Kidney epithelial cell (primary cell): ENCODE results near the gene OBSCN. TPM values are rescaled to one million over a fixed set of nuclear protein-coding genes. Genes with fewer than 3 reads are reported as not detected.

Experiments used
- DNase-seq: peaks from one replicate; pipeline ENCODE4 v3.0.0-alpha.2; 2010; ENCODE audit warnings: low read depth
- H3K27me3 ChIP-seq: 2 replicates; pipeline ENCODE4 v1.6.0; 2011; ENCODE audit warnings: low read length; ENCODE audit not compliant: control insufficient read depth, insufficient read depth
- H3K36me3 ChIP-seq: 2 replicates; pipeline ENCODE4 v1.5.1; 2011; ENCODE audit warnings: low read length; ENCODE audit not compliant: control insufficient read depth, insufficient read depth
- H3K4me3 ChIP-seq: 2 replicates; pipeline ENCODE4 v1.5.1; 2011; ENCODE audit warnings: low read depth, mild to moderate bottlenecking, control low read depth, low read length
- total RNA-seq: library from RNA; depleted of rRNA; stranded (reverse); fragments of >200 nt; gene quantifications from 2 replicates; pipeline ENCODE4 v1.2.3, GENCODE V29; 2015
- TF ChIP-seq, protein P1 (sequence below): IDR thresholded peaks from 2 replicates; pipeline ENCODE4 v1.5.1; 2011; ENCODE audit warnings: mild to moderate bottlenecking, moderate library complexity, low read length, control low read depth, inconsistent platforms; ENCODE audit not compliant: insufficient read depth, poor library complexity, severe bottlenecking

The OBSCN gene
- total RNA-seq, 1 donor from 2014 or later: 13.5 TPM

DNA sequence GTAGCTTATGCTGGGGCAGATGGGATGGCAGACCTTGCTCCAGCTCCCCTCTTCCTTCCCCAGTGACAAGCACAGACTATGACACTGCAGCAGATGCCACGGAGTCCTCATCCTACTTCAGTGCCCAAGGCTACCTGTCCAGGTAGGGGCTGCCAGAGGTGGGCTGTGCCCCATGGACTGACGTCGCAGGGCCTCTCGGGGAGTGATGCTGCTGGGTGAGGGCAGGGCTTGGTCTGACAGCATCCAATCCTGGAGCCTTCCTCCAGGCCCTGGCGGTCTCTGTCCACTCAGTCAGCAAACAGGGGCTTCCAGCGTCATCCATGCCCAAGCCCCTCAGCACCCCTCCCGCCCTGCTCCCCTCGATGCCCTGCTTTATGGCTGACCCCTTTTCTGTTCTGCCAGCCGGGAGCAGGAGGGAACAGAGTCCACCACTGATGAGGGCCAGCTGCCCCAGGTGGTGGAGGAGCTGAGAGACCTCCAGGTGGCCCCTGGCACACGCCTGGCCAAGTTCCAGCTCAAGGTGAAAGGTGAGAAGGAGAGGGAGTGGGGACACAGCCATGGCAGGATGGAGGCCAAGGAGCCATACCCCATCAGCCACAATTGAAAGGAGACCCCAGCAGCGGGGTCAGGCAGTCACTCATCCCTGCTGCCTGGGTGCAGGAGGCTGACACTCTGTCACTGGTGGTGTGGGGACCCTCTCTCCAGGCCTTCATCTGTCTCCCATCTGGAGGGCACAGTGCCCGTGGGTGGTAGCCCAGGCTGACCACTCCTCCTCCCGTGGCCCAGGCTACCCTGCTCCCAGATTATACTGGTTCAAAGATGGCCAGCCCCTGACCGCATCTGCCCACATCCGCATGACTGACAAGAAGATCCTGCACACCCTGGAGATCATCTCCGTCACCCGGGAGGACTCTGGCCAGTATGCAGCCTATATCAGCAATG, 125.2 kb downstream of the OBSCN start:
- no peak overlapping the region for H3K4me3 ChIP-seq
- H3K27me3 ChIP-seq: no peaks in the 10 kb centered on the region
- DNase-seq: no peak
- H3K36me3 ChIP-seq: no peaks in the 10 kb centered on the region
- TF ChIP-seq, protein P1, sequence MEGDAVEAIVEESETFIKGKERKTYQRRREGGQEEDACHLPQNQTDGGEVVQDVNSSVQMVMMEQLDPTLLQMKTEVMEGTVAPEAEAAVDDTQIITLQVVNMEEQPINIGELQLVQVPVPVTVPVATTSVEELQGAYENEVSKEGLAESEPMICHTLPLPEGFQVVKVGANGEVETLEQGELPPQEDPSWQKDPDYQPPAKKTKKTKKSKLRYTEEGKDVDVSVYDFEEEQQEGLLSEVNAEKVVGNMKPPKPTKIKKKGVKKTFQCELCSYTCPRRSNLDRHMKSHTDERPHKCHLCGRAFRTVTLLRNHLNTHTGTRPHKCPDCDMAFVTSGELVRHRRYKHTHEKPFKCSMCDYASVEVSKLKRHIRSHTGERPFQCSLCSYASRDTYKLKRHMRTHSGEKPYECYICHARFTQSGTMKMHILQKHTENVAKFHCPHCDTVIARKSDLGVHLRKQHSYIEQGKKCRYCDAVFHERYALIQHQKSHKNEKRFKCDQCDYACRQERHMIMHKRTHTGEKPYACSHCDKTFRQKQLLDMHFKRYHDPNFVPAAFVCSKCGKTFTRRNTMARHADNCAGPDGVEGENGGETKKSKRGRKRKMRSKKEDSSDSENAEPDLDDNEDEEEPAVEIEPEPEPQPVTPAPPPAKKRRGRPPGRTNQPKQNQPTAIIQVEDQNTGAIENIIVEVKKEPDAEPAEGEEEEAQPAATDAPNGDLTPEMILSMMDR: no peak

DNA sequence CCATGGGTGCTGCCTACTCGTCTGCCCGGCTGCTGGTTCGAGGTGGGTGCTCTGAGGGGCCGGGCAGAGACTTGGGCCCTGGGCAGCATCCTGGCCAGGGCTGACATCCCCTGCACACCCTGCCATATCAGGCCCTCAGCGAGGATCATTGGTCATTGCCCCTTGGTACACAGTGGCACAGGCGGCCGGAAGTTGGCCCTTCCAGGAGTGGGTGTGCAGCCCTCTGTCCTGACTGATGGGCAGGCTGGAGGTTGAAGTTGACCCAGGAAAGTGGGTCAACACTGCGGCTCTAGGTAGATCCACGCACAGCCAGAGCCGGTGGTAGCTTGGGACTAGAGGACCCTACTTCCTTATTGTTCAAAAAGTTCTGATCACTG, 125.9 kb downstream of the OBSCN start:
- DNase-seq: no peak
- H3K27me3 ChIP-seq: no peaks in the 10 kb centered on the region
- no peak overlapping the region for H3K4me3 ChIP-seq
- no peaks in the 10 kb centered on the region for H3K36me3 ChIP-seq
- TF ChIP-seq, protein P1: no peak

DNA sequence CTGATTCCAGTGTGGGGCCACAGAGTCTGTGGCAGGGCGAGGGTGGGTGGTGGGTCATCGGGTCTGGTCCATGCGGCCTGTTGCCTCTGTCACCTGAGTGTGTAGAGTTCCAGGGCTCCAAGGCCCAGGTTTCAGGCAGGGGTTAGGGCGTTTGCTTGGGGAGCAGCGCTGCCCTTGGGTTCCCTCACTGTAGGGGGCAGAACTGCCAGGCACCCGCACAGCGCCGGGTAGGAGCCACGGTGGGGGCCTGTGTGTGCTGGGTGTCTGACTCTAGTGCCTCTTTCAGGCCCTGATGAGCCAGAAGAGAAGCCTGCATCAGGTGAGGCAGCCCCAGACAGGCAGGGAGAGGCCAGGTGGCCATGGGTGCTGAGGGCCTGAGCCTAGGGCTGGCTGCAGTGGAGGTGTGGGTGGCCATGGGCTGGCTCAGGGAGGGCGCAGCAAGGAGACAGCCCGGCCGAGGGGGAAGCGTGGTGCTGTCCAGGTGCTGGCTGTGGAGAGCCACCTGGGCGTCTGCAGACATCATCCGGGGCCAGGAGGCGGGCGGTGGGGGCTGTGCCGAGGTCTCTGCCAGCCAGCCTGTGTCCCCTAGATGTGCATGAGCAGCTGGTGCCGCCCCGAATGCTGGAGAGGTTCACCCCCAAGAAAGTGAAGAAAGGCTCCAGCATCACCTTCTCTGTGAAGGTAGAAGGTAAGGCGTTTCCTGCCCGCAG, 126.5 kb downstream of the OBSCN start:
- no peak overlapping the region for H3K4me3 ChIP-seq
- TF ChIP-seq, protein P1: no peak
- no peaks in the 10 kb centered on the region for H3K27me3 ChIP-seq
- no peak for DNase-seq
- no peaks in the 10 kb centered on the region for H3K36me3 ChIP-seq

DNA sequence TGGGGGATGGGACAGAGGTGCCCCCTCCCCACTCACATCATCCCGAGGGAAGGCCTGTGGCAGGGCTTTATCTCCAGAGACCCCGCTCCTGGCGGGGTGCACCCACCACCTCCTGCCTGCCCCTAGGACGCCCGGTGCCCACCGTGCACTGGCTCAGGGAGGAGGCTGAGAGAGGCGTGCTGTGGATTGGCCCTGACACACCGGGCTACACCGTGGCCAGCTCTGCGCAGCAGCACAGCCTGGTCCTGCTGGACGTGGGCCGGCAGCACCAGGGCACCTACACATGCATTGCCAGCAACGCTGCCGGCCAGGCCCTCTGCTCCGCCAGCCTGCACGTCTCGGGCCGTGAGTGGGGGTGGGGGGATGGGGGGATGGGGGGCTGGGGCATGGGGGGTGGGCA, 127.1 kb downstream of the OBSCN start:
- TF ChIP-seq, protein P1: no peak
- H3K27me3 ChIP-seq: no peaks in the 10 kb centered on the region
- no peaks in the 10 kb centered on the region for H3K36me3 ChIP-seq
- no peak for DNase-seq
- H3K4me3 ChIP-seq: no peak overlapping the region

DNA sequence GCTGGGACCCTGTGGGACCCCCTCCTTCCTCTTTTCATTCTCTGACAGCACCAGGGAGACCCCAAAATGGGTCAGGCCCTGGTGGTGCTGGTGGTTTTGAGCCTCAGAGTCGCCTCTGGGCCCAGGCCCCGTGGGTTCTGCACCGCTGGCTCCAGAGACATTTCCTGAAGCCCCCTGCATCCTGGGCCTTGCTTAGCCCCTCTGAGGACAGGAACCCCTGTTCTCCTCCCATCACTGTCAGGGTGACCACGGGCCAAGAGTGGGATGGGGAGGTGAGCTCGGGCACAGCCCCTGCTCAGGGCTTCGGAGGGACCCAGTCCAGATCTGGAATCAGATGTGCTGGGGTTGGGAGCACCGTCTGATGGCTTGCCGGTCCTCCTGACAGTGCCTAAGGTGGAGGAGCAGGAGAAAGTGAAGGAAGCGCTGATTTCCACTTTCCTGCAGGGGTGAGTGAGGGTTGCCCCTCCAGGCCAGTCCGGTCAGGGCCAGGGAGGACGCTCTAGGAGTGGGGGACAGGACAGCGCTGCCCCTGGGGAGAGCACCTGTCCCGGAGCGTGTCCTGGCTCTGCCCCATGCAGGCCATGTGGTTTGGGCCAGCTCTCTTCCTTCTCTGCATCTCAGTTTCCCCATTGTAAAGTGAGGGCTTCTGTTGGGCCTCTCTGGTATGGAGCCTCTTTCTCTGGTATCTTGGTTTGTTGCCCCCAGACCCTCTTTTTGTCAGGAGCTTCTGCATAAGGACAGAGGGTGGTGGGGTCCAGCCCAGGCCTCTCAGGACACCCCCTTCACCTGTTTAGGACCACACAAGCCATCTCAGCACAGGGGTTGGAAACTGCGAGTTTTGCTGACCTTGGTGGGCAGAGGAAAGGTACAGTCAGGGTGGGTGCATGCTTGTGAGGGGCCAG, 127.8 kb downstream of the OBSCN start:
- Histone ChIP-seq H3K36me3 (no peaks in the 10 kb centered on the region), H3K27me3 (no peaks in the 10 kb centered on the region), H3K4me3 (no peak overlapping the region)
- TF ChIP-seq, protein P1: no peak
- DNase-seq: no peak
